ENCODE results near the gene PYROXD2.
"Not testable (repeated sequence)": the region's sequence is repeated elsewhere in the genome, so short reads cannot be mapped to it uniquely, and the experiment has no call there.

The PYROXD2 gene

DNA sequence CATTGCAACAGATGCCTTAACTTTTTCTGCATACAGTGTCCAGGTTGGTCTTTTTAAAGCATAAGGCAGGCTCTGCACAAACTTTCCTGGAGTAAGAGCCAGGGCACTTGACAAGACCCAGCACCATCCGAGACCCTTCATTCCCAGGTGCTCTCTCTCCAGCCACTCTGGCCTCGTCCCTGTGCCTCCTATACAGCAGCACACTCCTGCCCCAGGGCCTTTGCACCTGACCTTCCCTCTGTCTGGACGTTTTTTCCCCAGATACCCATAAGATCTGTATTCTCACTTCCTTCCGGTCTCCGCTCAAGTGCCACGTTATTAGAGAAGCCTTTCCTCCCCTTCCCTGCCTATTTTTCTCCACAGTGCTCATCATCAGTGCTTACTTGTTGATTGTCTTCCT, 25.6 kb downstream of the PYROXD2 start:
- DNase-seq = no peak

DNA sequence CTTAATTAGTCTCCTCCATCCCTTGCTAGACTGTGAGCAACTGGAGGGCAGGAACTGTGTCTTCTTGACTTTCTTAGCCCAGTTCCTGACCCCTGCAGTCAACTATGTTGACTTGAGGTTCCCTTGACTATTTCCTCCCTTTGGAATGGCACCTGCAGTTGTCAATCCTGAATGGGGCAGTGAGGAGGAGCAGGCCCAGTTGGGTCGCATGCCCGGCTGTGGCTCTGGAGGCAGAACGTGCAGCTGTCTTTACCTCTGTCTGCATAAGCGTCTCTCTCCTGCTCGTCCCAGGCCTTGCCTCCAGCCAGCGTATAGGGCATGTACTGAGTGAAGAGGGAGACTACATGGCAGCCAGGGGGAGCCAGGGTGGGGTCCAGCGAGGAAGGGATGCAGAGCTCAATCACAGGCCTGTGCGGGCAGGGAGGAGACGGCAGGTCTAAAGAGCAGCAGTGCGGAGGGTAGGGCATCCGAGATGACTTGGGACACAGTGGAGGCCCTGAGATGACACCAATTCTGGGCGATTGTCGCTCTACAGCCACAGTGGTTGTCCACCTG, 26.8 kb downstream of the PYROXD2 start:
- no peak for DNase-seq

DNA sequence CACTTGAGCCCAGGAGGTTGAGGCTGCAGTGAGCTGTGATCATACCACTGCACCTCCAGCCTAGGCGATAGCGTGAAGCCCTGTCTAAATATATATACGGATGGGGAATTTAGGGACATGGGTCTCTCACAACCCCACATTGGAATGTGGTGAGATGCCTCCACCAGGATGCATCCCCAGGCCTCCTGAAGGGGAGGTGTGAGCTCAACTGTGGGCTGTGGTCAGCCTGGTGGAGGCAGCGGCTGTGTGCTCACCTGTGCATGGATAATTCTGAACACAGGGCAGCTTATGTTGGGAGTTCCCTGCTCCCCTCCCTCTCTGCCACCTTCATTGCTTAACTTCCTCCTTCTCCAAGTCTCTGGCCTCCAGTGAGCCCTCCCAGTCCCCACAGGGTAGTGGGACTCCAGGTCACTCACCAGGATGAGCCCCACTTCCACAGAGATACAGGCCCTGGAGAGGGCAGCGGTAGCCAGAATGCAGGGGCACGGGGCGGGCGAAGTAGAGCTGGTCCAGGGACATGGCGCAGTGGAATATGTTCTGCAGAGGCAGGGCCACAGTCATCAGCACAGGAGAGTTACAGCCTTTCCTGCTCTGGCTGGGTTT, 30.4 kb downstream of the PYROXD2 start:
- DNase-seq = no peak

DNA sequence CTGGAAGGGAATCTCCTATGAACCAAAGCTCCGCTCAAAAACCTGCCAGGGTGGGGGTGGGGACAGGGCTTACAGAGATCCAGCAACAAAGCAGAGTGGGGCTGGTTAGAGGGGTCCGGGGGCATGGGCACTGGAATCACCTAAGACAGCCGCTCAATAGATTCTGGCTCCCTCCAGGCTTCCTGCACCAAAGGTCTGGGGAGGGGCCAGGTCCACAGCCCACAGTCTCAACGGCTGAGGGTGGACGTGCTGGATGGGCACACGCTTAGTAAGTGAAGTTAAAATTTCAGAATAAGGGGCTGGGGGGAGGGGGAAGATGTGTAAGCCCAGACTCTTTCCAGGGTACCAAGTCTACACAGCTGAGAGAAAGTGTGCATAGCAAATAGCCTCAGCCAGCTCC, 31.1 kb downstream of the PYROXD2 start:
- no peak for DNase-seq

GRCh38 chr10:98383134-98383667, 31.8 kb downstream of the PYROXD2 start:
- DNase-seq = not testable (repeated sequence)

DNA sequence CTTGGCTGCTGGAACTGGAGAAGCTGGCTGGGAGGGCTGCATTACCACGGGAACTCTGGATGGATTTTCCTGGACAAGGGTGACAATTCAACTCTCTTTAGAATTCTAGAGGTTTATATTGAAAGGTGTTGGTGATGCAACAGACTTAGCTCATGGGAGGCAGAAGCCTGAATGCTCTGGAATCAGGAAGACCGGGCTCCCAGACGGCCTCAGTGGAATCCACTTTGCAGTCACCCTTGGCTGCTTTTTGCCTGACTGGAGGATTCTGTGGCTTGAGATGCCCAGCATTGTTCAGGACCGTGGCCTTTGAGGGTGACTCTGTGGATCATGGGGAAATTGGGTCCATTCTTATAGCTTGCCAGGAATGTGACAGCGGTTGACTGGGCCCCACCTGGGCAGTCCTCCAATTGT, 32.3 kb downstream of the PYROXD2 start:
- no peak for DNase-seq

DNA sequence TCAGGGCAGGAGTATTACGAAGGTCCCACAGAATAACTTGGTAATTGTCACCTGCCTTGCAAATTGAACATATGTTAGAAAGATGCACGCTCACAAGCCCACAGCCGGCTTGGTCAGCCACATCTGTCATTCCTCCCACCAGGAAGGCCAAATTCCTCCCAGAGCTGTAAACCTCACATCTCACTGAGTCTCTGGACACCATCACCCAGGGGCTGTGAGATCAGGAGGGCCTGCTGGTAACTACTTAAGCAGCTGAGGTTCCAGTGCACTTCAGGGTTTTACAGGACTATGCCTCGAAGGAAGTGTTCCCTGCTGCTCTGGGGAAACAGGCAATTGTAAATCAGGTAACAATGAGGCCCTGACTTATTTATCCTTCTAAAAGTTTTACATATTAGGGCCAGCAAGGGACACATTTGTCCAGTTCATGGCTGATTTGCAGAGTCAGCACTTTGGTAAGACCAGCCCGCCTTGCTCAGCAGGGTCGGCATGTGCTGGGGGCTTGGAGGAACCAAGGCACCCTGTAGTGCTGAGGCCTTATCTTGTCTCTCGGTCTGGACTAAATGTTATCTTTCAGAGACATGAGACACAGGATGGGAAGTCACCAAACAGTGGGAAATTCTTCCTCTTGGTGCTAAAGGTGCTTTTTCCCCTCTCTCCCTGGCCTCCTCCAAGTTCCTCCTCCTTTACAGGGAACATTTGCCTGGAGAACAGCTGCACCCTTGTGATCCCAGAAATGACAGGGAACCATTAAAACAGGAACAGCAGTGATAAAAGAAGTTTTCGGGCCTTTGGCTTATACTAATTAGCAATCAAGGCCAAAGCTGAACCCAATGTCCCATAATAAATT, 34.3 kb downstream of the PYROXD2 start:
- no peak for DNase-seq

DNA sequence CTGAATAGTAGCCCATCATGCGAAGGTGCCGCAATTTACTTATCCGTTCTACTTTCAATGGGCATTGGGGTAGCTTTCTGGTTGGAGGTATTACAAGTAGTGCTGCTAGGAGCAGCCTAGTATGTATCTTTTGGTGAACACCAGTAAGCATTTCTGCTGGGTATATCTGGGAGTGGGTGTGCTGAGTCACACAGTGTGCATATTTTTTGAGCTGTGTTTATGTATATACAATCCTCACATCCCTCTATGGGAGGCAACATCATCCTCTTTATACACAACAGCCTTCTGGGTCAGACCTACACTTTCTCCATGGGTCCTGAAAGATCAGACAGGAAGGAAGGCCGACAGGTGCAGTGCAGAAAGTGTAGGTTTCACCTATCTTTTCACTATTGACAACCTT, 36.3 kb downstream of the PYROXD2 start:
- no peak for DNase-seq

DNA sequence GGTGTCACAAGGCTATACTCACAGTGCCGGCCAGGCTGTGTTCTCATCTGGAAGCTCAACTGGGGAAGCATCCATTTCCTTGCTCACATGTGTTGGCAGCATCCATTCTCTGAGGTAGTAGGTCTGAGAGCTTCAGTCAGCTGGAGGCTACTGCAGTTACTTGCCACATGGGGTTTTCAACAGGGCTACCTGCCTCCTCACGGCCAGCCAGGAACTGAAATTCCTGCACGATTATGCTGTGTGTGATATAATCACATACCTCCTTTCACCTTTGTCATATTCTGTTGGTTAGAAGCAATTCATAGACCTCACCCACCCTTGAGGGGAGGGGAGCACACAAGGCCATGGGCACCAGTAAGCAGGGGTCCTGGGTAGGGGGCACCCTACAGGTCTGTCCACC, 37.4 kb downstream of the PYROXD2 start:
- DNase-seq = no peak

DNA sequence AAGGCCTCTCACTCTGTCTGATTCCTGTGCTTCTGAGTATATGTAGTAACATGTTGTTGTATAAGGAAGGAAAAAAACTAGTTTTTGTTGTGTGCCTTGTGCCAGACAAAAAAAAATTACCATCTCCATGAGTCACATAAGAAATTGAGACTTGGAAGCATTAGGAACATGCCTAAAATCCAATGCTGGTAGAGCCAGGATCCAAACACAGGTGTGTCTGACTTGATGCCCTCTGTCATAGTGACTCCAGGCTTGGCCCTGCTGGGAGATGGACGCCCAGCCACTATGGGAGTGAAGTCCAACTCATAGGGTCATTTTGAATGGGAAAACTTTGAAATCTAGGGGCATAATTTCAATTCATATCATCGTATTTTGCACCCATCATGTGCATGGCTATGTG, 38.0 kb downstream of the PYROXD2 start:
- DNase-seq = no peak

GRCh38 chr10:98376485-98376884, 38.5 kb downstream of the PYROXD2 start:
- DNase-seq = no peak

GRCh38 chr10:98374217-98374985, 40.6 kb downstream of the PYROXD2 start:
- no peak for DNase-seq

DNA sequence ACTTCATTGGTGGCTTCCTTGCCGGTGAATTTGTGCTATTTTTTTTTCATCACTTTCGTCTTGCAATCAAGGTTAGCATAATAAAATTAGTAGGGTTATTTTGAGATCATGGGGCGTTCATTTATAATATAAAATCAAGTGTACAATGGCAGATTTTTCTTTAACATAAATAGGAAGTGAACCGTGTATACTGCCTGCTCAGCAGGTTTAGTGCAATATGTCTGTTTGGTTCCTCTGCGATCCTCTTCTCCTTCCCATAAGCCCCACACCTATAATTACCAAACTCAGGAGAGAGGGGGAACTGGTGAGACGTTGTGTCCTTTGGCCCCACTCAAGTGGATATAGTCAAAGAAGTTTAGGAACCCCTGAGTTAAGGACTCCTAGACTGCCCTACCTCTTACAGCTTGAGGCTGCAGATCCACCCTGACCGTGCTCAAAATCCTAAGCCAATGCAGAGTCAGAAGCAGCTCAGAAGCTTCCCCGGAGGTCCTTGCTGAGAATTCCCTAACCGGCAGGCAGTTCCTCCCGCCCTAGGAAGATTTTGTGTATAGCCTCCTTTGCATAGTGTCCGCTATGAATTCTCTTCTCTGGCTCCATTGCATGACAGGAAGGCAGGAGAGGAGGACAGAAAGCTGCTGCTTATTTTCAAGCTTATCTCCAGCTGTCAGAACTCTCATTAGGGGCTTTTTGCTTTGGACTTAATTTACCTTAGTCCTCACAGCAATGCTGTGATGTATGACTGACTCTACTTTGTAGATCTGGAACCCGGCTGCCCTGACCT, 41.5 kb downstream of the PYROXD2 start:
- DNase-seq = no peak

DNA sequence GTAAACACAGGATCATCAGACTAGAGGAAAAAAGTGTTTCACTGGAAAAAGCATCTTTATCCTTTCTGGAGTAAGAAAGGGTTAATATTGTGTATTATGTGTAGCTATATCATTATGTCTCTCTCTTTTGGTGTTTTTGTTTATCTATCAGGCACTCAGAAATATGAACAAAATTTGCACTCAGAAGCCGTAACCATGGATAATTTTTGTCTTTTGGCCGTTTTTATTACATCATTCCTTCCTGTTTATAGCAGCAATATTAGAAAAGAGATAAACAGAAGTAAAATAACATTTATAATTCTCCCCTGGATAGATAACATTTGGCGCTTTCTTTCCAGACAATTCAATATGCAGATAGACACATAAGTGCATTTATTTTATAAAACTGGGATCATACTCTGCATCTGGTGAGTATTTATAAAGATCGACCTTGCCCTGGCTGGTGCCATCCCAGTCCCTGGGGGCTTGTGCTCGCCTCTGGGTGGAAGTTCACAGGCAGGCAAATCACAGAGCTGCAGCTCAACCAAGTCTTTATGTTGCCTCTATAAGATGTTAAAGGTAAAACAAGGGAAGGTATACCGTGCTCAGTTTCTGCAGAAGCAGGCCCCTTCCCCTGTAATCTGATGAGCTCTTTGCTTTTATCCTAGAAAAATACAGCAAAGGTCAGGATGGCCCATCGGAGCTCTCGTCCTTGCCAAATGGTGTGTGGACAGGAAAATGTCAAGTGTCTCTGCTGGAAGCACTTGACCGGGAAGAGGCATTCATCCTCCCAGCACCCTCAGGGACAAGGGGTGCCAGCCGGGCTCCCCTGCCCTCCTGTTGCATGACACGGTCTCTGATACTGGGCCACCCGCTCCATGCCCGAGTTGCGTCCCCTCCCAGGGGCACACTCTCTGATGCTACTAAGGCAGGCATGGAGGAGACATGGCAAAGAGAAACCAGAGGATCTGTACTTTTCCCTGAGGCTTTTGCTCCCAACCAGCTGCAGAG, 43.9 kb downstream of the PYROXD2 start:
- DNase-seq = no peak

DNA sequence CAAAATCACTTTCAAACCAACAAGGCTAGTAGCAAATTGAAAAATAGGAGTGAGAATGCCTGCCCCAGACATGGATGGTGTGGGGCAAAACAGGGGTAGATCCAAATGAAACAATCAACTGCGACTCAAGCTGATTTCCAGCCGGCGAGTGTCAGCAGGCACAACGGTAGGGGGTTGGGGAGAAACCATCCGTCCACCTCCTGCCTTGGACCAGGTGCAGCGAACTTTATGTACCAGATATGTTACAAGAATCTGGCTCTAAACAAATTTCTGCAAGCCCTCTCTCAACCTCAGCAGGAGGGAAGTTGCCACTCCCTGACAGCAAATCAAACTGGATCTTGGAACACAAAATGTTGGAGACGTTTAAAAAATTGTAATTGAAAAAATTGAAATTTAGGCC, 45.2 kb downstream of the PYROXD2 start:
- DNase-seq = no peak

- DNase-seq = no peak
Measured at GRCh38 chr10:98368644-98369043, 46.3 kb downstream of the PYROXD2 start.

DNA sequence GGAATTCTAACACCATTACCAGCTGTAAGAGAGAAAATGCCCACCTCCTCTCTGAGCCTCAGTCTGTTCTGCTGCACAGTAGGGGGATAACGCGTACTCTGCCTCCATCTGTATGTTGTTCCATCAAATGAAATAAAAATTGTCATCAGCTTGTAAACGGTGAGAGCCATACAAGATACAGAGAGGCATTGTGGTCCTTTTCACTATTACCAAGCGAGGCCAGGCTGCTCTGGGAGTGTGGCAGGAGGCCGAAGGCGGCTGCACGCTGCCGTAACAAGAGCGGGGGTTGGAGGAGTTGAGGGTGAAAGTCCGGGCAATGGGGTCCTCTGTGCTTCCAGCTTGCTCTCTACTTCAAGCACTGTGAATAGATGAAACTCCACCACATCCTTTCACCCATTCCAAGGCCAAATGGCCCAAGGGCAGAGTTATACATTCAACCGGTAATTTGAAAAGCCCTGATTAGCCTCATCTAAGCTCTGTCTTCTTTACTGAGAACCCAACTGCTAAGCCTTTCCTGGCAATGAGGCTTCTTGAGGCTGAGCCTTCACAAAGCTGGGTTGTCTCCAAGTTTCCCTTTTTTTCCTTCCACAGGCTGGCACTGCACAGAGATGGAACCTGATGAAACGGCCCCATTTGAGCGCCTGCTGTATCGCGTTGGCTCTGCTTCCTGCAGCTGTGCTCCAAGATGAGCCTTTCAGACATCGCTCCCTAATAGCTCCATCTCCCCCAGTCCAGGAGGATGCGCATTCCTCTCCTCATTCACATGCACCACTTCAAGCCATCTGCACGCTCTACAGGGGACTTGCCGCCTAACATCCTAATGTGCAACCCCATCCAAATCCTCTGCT, 47.2 kb downstream of the PYROXD2 start:
- DNase-seq = no peak

- DNase-seq = no peak
Measured at GRCh38 chr10:98366062-98366530, 48.9 kb downstream of the PYROXD2 start.

- DNase-seq = no peak
Measured at GRCh38 chr10:98365406-98366061, 49.4 kb downstream of the PYROXD2 start.
